HG02938 (cell line): ENCODE results near the gene COL27A1.

ENCODE experiments used
- ATAC-seq: cut with Tn5 transposase; IDR thresholded peaks from one replicate; pipeline ENCODE4 v1.9.1; 2021; ENCODE audit warnings: mild to moderate bottlenecking, moderate library complexity; ENCODE audit not compliant: unreplicated experiment

Gene COL27A1

GRCh38 chr9:114299286-114300152 lies 144.2 kb downstream of the COL27A1 start:
- ATAC-seq, result no peak

- no peak for ATAC-seq
Observed at GRCh38 chr9:114300153-114300845, 145.0 kb downstream of the COL27A1 start.

GRCh38 chr9:114300846-114301797 lies 145.8 kb downstream of the COL27A1 start:
- no peak for ATAC-seq

GRCh38 chr9:114301798-114302565 lies 146.6 kb downstream of the COL27A1 start:
- ATAC-seq, result no peak

- ATAC-seq, result no peak
Observed at GRCh38 chr9:114302727-114303126, 147.4 kb downstream of the COL27A1 start.

- no peak for ATAC-seq
Observed at GRCh38 chr9:114303571-114303970, 148.2 kb downstream of the COL27A1 start.

GRCh38 chr9:114303977-114304376 lies 148.6 kb downstream of the COL27A1 start:
- ATAC-seq, result no peak

GRCh38 chr9:114304416-114305188 lies 149.3 kb downstream of the COL27A1 start:
- ATAC-seq, result no peak

GRCh38 chr9:114307899-114308267 lies 152.5 kb downstream of the COL27A1 start:
- ATAC-seq, result no peak

- no peak for ATAC-seq
Observed at GRCh38 chr9:114308361-114308950, 153.1 kb downstream of the COL27A1 start.

GRCh38 chr9:114309096-114309495 lies 153.8 kb downstream of the COL27A1 start:
- ATAC-seq, result no peak

- ATAC-seq, result no peak
Observed at GRCh38 chr9:114310471-114311450, 155.4 kb downstream of the COL27A1 start.

GRCh38 chr9:114311571-114312512 lies 156.5 kb downstream of the COL27A1 start:
- no peak for ATAC-seq

GRCh38 chr9:114312513-114312875 lies 157.2 kb downstream of the COL27A1 start:
- ATAC-seq, result no peak

- no peak for ATAC-seq
Observed at GRCh38 chr9:114313186-114313585, 157.8 kb downstream of the COL27A1 start.

- no peak for ATAC-seq
Observed at GRCh38 chr9:114314256-114314867, 159.0 kb downstream of the COL27A1 start.
